HG03139 (cell line): ENCODE data around the gene TBC1D14.
"Not testable (repeated sequence)": the region's sequence is repeated elsewhere in the genome, so short reads cannot be mapped to it uniquely, and the experiment has no call there.

Source experiments
- ATAC-seq: cut with Tn5 transposase; IDR thresholded peaks from one replicate; pipeline ENCODE4 v1.9.1; 2021; ENCODE audit not compliant: unreplicated experiment

TBC1D14 gene

GRCh38 chr4:7075962-7076695 lies 166.5 kb downstream of the TBC1D14 start:
- ATAC-seq: no peak

- no peak for ATAC-seq
These were observed 167.1 kb downstream of the TBC1D14 start for GRCh38 chr4:7076696-7077082.

- no peak for ATAC-seq
These were observed 167.7 kb downstream of the TBC1D14 start for GRCh38 chr4:7077371-7077770.

- no peak for ATAC-seq
These were observed 168.4 kb downstream of the TBC1D14 start for GRCh38 chr4:7078025-7078424.

GRCh38 chr4:7079483-7079882 lies 169.9 kb downstream of the TBC1D14 start:
- not testable (repeated sequence) for ATAC-seq

- ATAC-seq: not testable (repeated sequence)
These were observed 170.3 kb downstream of the TBC1D14 start for GRCh38 chr4:7079909-7080308.
